Measurements from ENCODE around the gene TBC1D3G.
"Not testable (repeated sequence)": the region's sequence is repeated elsewhere in the genome, so short reads cannot be mapped to it uniquely, and the experiment has no call there.

Gene TBC1D3G

GRCh38 chr17:36323584-36323983 lies at the start of gene TBC1D3G:
Gene TBC1D3G, plus strand, starts transcription at chr17:36323884. Its CDS starts 1,528 bp downstream, at chr17:36325412.
- H3K4me3 Mint-ChIP-seq; H3K9me3 Mint-ChIP-seq; H3K4me1 Mint-ChIP-seq; H3K36me3 Mint-ChIP-seq; ATAC-seq (ENCODE audit: low read depth); H3K27ac Mint-ChIP-seq; DNase-seq (ENCODE audit: low spot score in 2 of 2); H3K27me3 Mint-ChIP-seq: not testable (repeated sequence)

DNA sequence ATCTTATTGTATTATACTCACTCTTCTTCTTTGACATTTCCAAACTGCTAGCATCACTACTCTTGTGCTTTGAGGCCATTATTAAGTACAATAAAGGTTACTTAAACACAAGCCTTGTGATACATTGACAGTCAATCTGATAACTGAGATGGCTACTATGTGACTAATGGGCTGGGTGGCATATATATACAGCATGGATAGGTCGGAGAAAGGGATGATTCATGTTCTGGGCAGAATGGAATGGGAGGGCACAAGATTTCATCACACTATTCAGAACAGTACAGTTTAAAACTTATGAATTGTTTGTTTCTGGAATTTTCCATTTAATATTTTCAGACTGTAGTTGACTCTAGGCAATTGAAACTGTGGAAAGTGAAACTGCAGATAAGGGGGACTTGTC lies 40.4 kb upstream of the TBC1D3G start:
- not testable (repeated sequence) for H3K27ac Mint-ChIP-seq; DNase-seq (ENCODE audit: low spot score in 2 of 2); H3K4me3 Mint-ChIP-seq; H3K4me1 Mint-ChIP-seq; ATAC-seq (ENCODE audit: low read depth); H3K27me3 Mint-ChIP-seq; H3K9me3 Mint-ChIP-seq; H3K36me3 Mint-ChIP-seq

DNA sequence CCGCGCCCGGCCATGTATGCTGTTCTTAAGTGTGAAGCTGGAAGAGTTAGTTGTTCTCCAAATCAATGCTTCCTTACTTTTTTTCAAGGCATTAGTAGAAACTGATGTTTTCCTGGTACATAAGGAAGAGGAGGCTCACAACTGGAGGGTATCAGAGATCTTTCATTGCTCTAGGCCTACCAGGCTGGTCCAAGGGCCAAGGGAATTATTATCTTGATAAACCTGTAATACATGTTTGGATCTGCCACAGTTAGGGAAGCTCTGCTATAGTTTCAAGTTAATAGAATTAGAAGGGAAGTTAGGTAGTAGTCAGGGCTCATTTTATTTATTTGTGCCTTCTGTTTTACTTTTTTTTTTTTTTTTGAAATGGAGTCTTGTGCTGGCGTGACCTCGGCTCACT lies 39.5 kb upstream of the TBC1D3G start:
- not testable (repeated sequence) for H3K27me3 Mint-ChIP-seq; DNase-seq (ENCODE audit: low spot score in 2 of 2); H3K4me3 Mint-ChIP-seq; H3K9me3 Mint-ChIP-seq; H3K36me3 Mint-ChIP-seq; H3K4me1 Mint-ChIP-seq; H3K27ac Mint-ChIP-seq; ATAC-seq (ENCODE audit: low read depth)

GRCh38 chr17:36289965-36290612 lies 33.6 kb upstream of the TBC1D3G start:
- not testable (repeated sequence) for H3K4me3 Mint-ChIP-seq; H3K27ac Mint-ChIP-seq; ATAC-seq (ENCODE audit: low read depth); H3K9me3 Mint-ChIP-seq; H3K36me3 Mint-ChIP-seq; H3K4me1 Mint-ChIP-seq; H3K27me3 Mint-ChIP-seq; DNase-seq (ENCODE audit: low spot score in 2 of 2)

GRCh38 chr17:36295161-36295560 lies 28.5 kb upstream of the TBC1D3G start:
- not testable (repeated sequence) for H3K27ac Mint-ChIP-seq; H3K36me3 Mint-ChIP-seq; H3K4me3 Mint-ChIP-seq; H3K27me3 Mint-ChIP-seq; ATAC-seq (ENCODE audit: low read depth); H3K9me3 Mint-ChIP-seq; DNase-seq (ENCODE audit: low spot score in 2 of 2); H3K4me1 Mint-ChIP-seq

- H3K27ac Mint-ChIP-seq; H3K9me3 Mint-ChIP-seq; DNase-seq (ENCODE audit: low spot score in 2 of 2); H3K4me3 Mint-ChIP-seq; H3K4me1 Mint-ChIP-seq; ATAC-seq (ENCODE audit: low read depth); H3K27me3 Mint-ChIP-seq; H3K36me3 Mint-ChIP-seq: not testable (repeated sequence)
Observed at GRCh38 chr17:36315736-36316135, 7.9 kb upstream of the TBC1D3G start.

DNA sequence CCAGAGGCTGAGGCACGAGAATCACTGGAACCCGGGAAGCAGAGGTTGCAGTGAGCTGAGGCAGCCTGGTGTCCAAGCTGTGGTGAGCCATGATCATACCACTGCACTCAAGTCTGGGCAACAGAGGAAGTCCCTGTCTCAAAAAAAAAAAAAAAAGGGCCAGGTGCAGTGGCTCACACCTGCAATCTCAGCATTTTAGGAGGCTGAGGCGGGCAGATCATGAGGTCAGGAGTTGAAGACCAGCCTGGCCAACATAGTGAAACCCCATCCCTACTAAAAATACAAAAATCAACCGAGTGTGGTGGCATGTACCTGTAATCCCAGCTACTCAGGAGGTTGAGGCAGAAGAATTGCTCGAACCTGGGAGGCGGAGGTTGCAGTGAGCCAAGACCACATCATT lies 38.8 kb downstream of the TBC1D3G start:
- not testable (repeated sequence) for DNase-seq (ENCODE audit: low spot score in 2 of 2); H3K4me1 Mint-ChIP-seq; H3K27me3 Mint-ChIP-seq; H3K36me3 Mint-ChIP-seq; H3K4me3 Mint-ChIP-seq; H3K9me3 Mint-ChIP-seq; H3K27ac Mint-ChIP-seq; ATAC-seq (ENCODE audit: low read depth)

DNA sequence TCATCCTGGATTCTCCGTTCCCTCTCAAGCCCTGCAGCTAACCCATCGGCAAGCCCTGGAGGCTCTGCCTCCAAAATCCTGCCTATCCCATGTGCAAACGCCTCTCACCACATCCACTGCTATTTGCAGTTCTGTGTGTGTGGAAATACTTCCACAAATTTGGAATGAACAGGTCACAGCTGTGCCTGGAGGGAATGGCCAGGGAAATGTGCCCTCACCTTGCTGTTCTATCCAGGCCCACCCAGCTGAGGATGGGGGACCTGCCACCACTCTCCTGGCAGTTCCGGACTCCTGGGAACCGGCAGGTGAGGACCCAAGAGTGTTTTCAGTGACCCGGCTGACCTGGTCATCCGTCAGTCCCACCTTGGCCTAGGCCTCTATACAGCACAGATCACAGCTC lies 52.3 kb downstream of the TBC1D3G start:
- H3K36me3 Mint-ChIP-seq; H3K4me1 Mint-ChIP-seq; H3K9me3 Mint-ChIP-seq; H3K27ac Mint-ChIP-seq; DNase-seq (ENCODE audit: low spot score in 2 of 2); H3K4me3 Mint-ChIP-seq; ATAC-seq (ENCODE audit: low read depth); H3K27me3 Mint-ChIP-seq: not testable (repeated sequence)

All from memory B cell (primary cell).